Measurements from ENCODE around the gene BCAP31.

Gene BCAP31

GRCh38 chrX:153650959-153651358, 73.2 kb downstream of the BCAP31 start:
- no peak for DNase-seq (ENCODE audit: low read depth in 2 of 2)
